GM23248 (cell line): ENCODE data around the gene PRB4.

Experiments
- EZH2 ChIP-seq: fragments of 200-600 bp; sonication (generic); IDR thresholded peaks from 2 replicates; pipeline ENCODE4 v1.6.1; 2018; ENCODE audit warnings: antibody characterized with exemption, mild to moderate bottlenecking; ENCODE audit not compliant: insufficient read depth, poor library complexity, severe bottlenecking
- EZH2phosphoT487 ChIP-seq: fragments of 200-600 bp; sonication (generic); IDR thresholded peaks from 2 replicates; pipeline ENCODE4 v1.6.1; 2018; ENCODE audit warnings: antibody characterized with exemption, moderate library complexity, mild to moderate bottlenecking, low read depth; ENCODE audit not compliant: insufficient read depth

DNA sequence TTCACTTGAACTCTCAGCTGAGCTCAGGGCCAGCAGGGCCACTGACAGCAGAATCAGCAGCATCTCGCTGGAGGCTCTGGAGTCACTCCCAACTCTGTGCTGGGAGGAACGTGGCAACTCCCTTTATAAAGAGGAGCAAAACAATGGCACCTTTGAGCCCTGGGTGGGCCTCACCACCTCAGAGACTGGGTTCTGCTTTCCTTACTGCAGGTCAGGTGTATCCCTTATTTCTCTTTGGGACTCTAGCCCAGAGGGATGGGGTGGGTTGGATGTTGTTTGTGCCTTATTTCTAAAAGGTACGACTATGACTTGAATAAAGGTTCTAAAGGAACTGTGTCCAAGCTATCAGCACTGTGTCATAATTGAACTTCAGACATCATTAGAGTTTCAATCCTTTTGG is at the start of gene PRB4:
- no peak for TF ChIP-seq EZH2phosphoT487
- TF ChIP-seq EZH2: no peak
